Thoracic aorta (tissue), 2 donors: ENCODE data around the gene CACNA2D4. TPM values are rescaled to one million over a fixed set of nuclear protein-coding genes. Genes with fewer than 3 reads are reported as not detected.

ENCODE experiments used
- ATAC-seq: fragments of 150-250 bp; one replicate; pipeline ENCODE4 v1.8.0; 2017; ENCODE audit warnings: low read depth; ENCODE audit not compliant: insufficient number of reproducible peaks, low FRiP score
- DNase-seq: peaks from one replicate; pipeline ENCODE4 v3.0.0-alpha.2; 2020; ENCODE audit warnings: low spot score
- H3K27ac ChIP-seq, 2 donors: fragments of 200-600 bp; sonication (generic); 1 replicate in 1 of 2; 2 replicates in 1 of 2; pipeline ENCODE4 v1.5.1; 2016; ENCODE audit warnings: mild to moderate bottlenecking in 2 of 2, moderate library complexity in 2 of 2
- H3K27me3 ChIP-seq: fragments of 200-600 bp; sonication (generic); replicated peaks from 2 replicates; pipeline ENCODE4 v1.6.0; 2016; ENCODE audit warnings: mild to moderate bottlenecking; ENCODE audit not compliant: insufficient read depth
- H3K36me3 ChIP-seq: fragments of 200-600 bp; sonication (generic); one replicate; pipeline ENCODE4 v1.5.1; 2016
- H3K4me1 ChIP-seq, 2 donors: fragments of 200-600 bp; sonication (generic); 1 replicate in 1 of 2; 2 replicates in 1 of 2; pipeline versions ENCODE4 v1.5.1 to v1.6.0; 2016; ENCODE audit warnings: low read depth in 2 of 2, mild to moderate bottlenecking in 1 of 2; ENCODE audit not compliant: control insufficient read depth in 1 of 2
- H3K4me3 ChIP-seq: fragments of 200-600 bp; sonication (generic); 2 replicates; pipeline ENCODE4 v1.5.1; 2016; ENCODE audit warnings: mild to moderate bottlenecking
- H3K9me3 ChIP-seq: fragments of 200-600 bp; sonication (generic); 2 replicates; pipeline ENCODE4 v1.5.1; 2016
- total RNA-seq, 2 donors: library from RNA; depleted of rRNA; stranded (reverse); fragments of >200 nt; gene quantifications; one replicate each; pipeline versions ENCODE4 v1.1.0 to v1.2.3, GENCODE V29; 2016
- TF ChIP-seq, protein P1 (sequence below): fragments of 200-600 bp; sonication (generic); IDR thresholded peaks from one replicate; pipeline ENCODE4 v1.5.1; 2019; ENCODE audit warnings: antibody characterized with exemption

CACNA2D4 gene
- total RNA-seq, 2 donors from 2014 or later = 8.7 to 12.3 TPM

DNA sequence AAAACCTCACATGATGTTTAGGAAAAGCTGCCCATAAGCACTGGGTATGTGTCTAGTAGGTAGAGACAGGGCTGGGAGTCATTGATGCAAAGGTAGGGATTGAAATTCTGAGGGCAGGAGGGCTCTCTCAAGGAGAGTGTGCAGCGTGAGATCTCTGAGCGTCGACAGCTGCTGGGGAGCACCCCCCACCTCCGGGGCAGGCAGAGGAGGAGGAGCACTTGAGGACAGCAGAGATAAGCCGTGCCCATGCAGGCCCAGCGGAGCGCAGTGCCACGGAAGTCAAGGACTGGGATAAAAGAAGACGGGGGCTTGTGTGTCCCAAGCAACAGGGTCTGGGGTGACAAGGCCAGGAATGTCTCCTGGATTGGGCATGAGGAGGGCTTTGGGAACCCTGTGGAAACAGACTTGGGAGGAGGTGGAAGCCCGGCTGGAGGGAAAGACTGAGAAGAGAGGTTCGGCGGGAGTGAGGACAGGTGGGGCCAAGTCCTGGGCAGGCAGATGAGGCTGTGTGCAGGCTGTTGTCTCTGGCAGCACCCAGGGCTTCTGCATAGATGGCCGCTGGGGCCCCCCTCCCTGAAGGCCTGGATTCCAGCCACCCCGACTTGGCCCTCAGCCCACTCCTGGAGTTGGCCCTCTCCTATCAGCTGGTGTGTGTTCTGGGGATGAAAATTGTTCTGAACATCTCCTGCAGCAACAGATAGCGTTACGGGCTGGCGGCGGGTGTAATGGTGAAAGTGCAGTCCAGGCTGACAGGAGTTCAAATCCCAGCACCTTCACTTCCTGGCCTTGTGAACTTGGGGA, 1.9 kb downstream of the CACNA2D4 start:
- no peaks in the 10 kb centered on the region for H3K27me3 ChIP-seq
- DNase-seq (no peak), ATAC-seq (no peak)
- no peaks in the 10 kb centered on the region for H3K9me3 ChIP-seq
- H3K4me3 ChIP-seq = no peak overlapping the region
- peaks cover 3 to 14% of the 10 kb centered on the region in 2 donors for H3K4me1 ChIP-seq
- no peaks in the 10 kb centered on the region for H3K36me3 ChIP-seq
- TF ChIP-seq, protein P1, sequence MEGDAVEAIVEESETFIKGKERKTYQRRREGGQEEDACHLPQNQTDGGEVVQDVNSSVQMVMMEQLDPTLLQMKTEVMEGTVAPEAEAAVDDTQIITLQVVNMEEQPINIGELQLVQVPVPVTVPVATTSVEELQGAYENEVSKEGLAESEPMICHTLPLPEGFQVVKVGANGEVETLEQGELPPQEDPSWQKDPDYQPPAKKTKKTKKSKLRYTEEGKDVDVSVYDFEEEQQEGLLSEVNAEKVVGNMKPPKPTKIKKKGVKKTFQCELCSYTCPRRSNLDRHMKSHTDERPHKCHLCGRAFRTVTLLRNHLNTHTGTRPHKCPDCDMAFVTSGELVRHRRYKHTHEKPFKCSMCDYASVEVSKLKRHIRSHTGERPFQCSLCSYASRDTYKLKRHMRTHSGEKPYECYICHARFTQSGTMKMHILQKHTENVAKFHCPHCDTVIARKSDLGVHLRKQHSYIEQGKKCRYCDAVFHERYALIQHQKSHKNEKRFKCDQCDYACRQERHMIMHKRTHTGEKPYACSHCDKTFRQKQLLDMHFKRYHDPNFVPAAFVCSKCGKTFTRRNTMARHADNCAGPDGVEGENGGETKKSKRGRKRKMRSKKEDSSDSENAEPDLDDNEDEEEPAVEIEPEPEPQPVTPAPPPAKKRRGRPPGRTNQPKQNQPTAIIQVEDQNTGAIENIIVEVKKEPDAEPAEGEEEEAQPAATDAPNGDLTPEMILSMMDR = no peak
- H3K27ac ChIP-seq = no peak overlapping the region

DNA sequence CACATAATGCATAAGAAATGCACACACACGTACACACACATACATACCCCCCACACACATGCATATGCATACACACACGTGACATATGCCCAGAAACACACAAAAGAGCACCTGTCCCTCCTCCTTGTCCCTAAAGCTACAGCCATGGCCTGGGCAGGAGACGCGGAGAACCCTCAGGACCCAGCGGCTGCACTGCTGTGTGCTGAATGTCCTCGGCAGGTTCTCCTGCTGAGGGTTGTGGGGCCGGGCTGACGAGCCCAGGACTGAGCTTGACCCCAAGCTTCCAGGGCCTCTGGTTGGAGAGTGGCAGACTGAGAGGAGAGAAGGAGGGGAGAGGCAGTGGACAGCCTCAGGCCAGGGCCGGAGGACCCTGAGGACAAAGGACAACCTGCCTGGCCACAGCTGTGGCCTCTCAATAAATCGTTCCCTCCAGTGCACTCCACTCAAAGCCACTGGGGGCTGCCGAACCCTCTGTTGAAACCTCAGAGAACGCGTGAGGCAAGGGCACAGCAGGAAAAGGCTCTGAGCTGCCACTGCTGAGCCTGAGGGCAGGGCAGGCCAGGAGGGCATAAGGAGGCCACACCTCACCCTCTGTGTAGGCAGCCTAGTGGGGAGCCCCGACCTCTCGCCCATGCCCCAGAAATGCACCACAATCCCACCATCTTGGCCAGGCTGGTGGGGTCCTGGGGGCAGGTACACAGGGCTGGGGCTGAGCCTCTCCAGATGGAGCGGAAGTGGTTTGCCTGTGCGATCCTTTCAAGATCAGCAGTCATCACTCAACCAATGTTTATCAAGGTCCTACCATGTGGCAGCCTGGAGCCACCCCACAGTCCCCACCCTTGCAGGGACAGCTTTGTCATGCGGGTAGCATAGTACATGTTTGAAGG, 3.1 kb downstream of the CACNA2D4 start:
- no peak for DNase-seq
- Histone ChIP-seq H3K27me3 (no peaks in the 10 kb centered on the region), H3K4me1 (peaks cover 3 to 14% of the 10 kb centered on the region in 2 donors), H3K27ac (no peak overlapping the region), H3K4me3 (no peak overlapping the region), H3K36me3 (no peaks in the 10 kb centered on the region), H3K9me3 (no peaks in the 10 kb centered on the region)
- TF ChIP-seq, protein P1 = no peak
- no peak for ATAC-seq

DNA sequence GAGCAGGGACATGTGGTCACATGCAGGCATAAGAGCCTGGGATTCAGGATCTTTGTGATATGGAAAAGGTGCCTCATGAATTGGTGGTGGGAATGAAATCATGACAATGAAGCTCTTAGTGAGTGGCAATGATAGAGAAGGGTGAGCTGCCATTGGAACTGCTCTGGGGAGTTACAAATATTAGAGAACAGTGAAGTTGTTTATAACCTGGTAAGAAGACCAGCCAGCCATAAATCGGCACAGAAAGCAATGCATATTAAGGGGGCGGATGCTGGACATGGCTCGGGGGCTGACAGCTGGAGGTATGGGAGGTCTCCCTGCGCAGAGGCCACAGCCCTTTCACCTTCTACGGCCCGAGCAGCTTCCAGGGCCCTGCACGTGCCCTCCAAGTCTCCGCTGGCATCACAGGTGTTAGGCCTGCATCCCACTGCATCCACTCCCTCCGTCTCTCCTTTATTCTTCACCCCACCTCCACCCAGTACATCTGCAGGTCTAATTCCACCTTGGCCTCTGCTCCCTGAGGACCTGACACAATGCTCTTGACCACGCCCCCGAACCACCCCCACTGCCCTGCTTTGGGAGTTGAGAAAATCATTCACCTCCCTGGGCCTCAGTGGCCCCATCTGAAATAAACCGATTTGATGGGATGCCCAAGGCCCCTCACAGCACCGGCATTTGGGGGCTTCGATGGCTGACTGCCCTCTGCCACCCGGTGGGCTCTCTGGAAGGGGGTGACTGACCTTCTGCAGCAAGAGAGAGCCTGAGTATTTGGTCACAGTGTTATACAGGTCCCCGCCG, 4.1 kb downstream of the CACNA2D4 start:
- no peaks in the 10 kb centered on the region for H3K27me3 ChIP-seq
- no peak overlapping the region for H3K27ac ChIP-seq
- TF ChIP-seq, protein P1 = no peak
- peaks cover 3 to 14% of the 10 kb centered on the region in 2 donors for H3K4me1 ChIP-seq
- H3K36me3 ChIP-seq = no peaks in the 10 kb centered on the region
- ATAC-seq = no peak
- no peak overlapping the region for H3K4me3 ChIP-seq
- DNase-seq = no peak
- no peaks in the 10 kb centered on the region for H3K9me3 ChIP-seq

DNA sequence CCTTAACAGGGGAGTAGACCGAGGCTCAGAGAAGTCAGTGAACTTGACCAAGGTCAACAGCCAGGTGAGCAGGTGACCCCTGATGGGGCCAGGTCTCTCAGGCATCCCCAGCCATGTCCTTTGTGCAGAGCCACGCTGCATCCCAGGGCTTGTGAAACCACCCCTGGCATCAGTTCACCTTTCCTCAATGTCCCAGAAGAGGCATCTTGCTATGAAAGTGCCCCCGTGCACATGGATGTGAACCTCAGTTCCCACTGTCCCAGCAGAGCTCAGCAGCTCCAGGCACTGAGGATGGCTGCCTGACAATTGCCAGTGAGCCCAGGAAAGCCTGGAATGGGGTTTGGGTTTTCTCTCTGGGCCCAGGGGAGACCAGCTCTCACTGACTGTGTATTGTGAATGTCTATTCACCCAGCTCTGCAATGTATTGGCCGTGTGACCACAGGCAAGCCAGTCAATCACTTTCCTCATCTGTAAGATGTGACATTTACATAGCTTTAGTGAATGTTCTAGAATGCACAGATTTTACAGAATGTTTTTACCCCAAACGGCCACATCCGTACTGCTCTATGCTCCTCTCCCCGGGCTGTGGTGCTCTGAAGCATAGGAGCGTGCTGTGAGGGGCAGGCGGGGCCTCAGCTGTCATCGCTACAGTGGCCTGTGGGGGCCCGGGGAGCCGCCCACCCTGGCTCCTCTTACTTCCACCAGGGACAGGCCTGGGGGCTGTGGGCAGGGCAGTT, 4.9 kb downstream of the CACNA2D4 start:
- H3K27me3 ChIP-seq = no peaks in the 10 kb centered on the region
- no peak overlapping the region for H3K4me3 ChIP-seq
- ATAC-seq = no peak
- no peaks in the 10 kb centered on the region for H3K36me3 ChIP-seq
- no peak overlapping the region for H3K27ac ChIP-seq
- H3K9me3 ChIP-seq = no peaks in the 10 kb centered on the region
- TF ChIP-seq, protein P1 = no peak
- DNase-seq = no peak
- peaks cover 3 to 14% of the 10 kb centered on the region in 2 donors for H3K4me1 ChIP-seq
